NCI-H1417 treated with DMSO at 0.1 percent for 48 hours (cell line): ENCODE results near the gene SIAH2.

Source experiments
- DNase-seq: peaks from one replicate; lab custom pipeline; 2025; lab: John Stamatoyannopoulos, UW

Gene SIAH2

DNA sequence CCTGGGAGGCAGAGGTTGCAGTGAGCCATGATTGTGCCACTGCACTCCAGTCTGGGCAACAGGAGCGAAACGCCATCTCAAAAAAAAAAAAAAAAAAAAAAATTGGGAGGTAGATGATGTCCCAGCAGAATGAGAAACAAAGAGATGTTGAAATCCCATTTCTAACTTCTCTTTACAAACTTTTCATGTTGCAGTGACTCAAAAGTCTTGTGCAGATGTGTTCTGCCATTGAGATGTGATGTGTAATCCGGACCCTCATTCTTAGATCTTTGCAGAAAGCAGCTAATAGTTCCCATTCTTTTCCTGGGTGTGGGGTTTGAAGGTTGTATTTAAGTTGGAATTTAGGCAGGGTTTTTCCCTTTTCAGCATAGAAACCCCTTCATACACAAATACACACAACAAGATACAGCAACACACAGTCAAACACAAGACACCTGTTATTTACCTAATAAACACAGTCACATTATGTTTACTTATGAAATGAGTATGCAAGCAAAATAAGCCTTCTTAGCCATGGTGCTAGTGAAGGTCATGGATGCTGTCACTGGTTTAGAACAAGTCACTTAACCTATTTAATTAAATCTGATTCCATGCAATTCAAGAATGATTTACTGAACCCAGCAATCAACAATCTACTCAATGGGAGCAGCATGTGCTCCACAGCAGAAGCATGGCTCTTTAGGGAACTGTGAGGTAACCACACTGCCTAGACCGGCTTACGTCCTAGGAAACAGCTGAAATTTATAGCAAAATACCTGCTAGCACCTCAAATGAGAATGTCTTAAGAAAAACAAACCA, 14.9 kb downstream of the SIAH2 start:
- peak; percentile 30 for DNase-seq

GRCh38 chr3:150746791-150747590, 16.0 kb downstream of the SIAH2 start:
- DNase-seq = no peak

- no peak for DNase-seq
Measured at GRCh38 chr3:150745832-150746231, 17.1 kb downstream of the SIAH2 start.

- DNase-seq = no peak
Measured at GRCh38 chr3:150744919-150745211, 18.1 kb downstream of the SIAH2 start.

DNA sequence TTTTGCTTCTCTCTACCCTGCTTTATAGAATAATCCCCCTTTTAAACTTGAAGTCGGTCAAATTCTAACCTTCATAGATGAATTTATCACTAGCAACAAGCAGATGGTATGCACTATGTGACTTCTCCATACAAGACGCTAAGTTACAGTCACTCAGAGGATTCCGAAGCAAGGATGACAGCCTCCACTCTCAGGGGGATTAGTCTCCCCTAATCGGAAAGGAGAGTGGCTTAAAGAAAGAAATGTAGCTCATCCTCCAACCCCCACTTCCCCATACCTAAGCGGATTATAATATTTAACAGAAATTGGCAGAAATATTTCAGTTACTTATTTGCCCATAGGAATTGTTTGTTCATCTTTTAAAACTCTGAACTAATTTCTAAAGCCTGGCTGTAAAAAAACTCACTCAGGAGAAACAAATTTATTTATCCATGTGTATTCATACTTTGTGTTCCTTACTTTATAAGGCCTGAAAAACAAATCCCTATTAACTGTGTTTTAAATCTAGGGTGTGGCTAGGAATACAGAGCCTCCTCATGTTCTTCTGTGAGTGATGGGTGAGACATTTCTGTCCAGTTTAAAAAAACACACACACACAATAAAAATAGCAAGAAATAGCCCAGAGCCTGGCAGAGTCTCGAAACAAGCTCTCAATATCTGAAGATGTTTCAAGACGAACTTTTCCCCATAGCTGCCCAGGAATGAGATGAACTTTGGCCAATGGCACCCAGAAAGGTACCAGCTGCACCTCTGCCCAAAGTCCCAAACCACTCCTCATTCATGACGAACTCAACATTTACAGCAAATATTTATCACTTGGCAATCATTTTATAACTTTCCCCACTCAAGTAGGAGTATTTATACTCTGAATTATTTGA, 18.7 kb downstream of the SIAH2 start:
- DNase-seq = no peak

- no peak for DNase-seq
Measured at GRCh38 chr3:150743508-150743907, 19.5 kb downstream of the SIAH2 start.

DNA sequence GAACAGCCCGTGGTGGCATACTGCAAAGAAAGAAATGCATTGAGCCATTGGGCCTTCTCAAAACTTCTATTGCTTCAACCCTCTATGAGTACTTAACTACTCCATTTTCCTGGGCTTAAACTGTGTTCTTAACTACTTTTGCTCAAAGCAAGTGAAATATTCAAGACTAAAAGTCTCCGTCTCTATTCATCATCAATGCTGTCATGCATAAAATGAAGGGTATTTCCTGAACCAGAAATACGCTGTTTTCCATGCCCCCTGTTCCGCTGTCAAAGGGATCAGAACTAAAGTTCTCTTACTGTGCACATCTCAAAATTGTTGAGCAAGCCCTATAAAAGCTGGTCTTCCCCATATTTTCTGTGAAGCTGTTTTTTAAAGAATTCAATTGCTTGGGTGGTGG, 20.3 kb downstream of the SIAH2 start:
- DNase-seq = no peak

GRCh38 chr3:150742141-150742523, 20.8 kb downstream of the SIAH2 start:
- no peak for DNase-seq

DNA sequence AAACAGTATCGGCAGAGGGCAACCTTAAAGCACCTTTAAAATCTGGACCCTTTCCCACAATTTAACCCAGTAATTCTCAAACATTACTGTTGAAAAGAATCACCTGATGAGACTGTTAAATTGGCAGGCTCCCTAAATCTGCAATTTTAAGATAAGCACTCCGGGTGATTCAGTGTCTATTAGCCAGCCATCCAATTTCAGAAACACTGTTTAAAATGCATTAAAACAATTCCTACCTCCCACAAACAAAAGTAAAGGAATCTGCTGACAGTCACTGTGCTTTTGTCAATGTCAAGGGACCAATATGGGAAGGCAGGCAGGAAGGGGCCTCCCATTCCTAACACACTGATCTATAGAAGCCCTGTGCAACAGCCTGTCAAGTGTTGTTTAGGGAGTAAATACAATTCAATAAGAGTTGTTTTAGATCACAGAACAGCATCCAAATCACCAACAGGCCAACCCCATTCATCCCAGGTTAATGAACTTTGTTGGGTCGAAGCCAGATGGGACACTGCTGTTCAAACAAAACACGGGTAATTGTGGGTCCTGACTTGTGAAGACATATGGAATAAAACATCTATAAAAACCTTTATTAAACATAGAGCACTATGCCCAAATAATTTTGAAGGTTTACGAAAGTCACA, 21.4 kb downstream of the SIAH2 start:
- DNase-seq = no peak

- no peak for DNase-seq
Measured at GRCh38 chr3:150740733-150741496, 22.1 kb downstream of the SIAH2 start.

- DNase-seq = no peak
Measured at GRCh38 chr3:150739877-150740645, 22.9 kb downstream of the SIAH2 start.

- DNase-seq = no peak
Measured at GRCh38 chr3:150739200-150739863, 23.6 kb downstream of the SIAH2 start.

DNA sequence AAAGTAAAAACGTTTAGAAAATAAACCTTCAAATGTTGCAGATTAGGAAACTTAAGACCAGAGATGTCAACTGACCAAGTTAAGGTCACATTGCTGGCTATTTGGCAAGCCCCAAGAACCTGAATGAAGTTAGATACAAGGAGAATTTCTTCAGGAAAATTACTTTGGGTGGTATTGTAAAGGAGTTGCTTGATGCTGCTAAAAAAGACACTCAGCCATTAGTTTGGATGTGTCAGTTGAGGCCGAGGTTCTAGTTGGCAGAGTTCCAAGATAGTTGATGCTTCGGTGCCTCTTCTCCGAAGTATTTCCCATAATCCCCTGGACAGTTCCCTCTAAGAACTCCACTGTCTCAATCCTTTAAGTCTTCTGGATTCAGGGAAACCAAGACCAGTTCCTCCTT, 24.3 kb downstream of the SIAH2 start:
- DNase-seq = no peak

- no peak for DNase-seq
Measured at GRCh38 chr3:150737874-150738679, 24.9 kb downstream of the SIAH2 start.

GRCh38 chr3:150736903-150737832, 25.8 kb downstream of the SIAH2 start:
- DNase-seq = no peak

GRCh38 chr3:150736316-150736719, 26.7 kb downstream of the SIAH2 start:
- no peak for DNase-seq

- DNase-seq = no peak
Measured at GRCh38 chr3:150734795-150735119, 28.2 kb downstream of the SIAH2 start.
